ENCODE data around the gene UTF1. TPM values are rescaled to one million over a fixed set of nuclear protein-coding genes. Genes with fewer than 3 reads are reported as not detected.

UTF1 gene
- total RNA-seq, 6 experiments from 2014 or later = not detected

GRCh38 chr10:133204226-133205015, 25.6 kb upstream of the UTF1 start:
- H3K36me3 Mint-ChIP-seq (ENCODE audit: low read depth) = no peaks in the 10 kb centered on the region
- no peaks in the 10 kb centered on the region for H3K4me1 Mint-ChIP-seq (ENCODE audit: low read depth)
- no peak overlapping the region for H3K4me3 Mint-ChIP-seq
- DNase-seq = no peak
- no peak overlapping the region for H3K27ac Mint-ChIP-seq
- TF ChIP-seq CTCF (IDR thresholded peaks at IDR 0.05) = no peak
- no peaks in the 10 kb centered on the region; the same call in 1 of the 2 replicates for H3K27me3 Mint-ChIP-seq (ENCODE audit: insufficient read depth)
- H3K9me3 Mint-ChIP-seq = peaks cover 20% of the 10 kb centered on the region

- H3K27ac Mint-ChIP-seq = no peak overlapping the region
- H3K36me3 Mint-ChIP-seq (ENCODE audit: low read depth) = no peaks in the 10 kb centered on the region
- DNase-seq = no peak
- H3K27me3 Mint-ChIP-seq (ENCODE audit: insufficient read depth) = no peaks in the 10 kb centered on the region; the same call in 1 of the 2 replicates
- peaks cover 19% of the 10 kb centered on the region for H3K9me3 Mint-ChIP-seq
- H3K4me1 Mint-ChIP-seq (ENCODE audit: low read depth) = no peaks in the 10 kb centered on the region
- TF ChIP-seq CTCF (IDR thresholded peaks at IDR 0.05) = no peak
- H3K4me3 Mint-ChIP-seq = no peak overlapping the region
Measured at GRCh38 chr10:133205146-133205545, 24.9 kb upstream of the UTF1 start.

GRCh38 chr10:133206356-133207040, 23.5 kb upstream of the UTF1 start:
- Mint-ChIP-seq H3K36me3 (ENCODE audit: low read depth) (no peaks in the 10 kb centered on the region), H3K4me3 (no peak overlapping the region), H3K27ac (no peak overlapping the region), H3K4me1 (ENCODE audit: low read depth) (no peaks in the 10 kb centered on the region), H3K9me3 (peaks cover 15% of the 10 kb centered on the region; the same call in 1 of the 2 replicates), H3K27me3 (ENCODE audit: insufficient read depth) (no peaks in the 10 kb centered on the region; the same call in 1 of the 2 replicates)
- no peak for DNase-seq
- TF ChIP-seq CTCF (IDR thresholded peaks at IDR 0.05) = no peak

GRCh38 chr10:133207041-133207600, 22.9 kb upstream of the UTF1 start:
- Mint-ChIP-seq H3K27me3 (ENCODE audit: insufficient read depth) (no peaks in the 10 kb centered on the region; the same call in 1 of the 2 replicates), H3K4me1 (ENCODE audit: low read depth) (no peaks in the 10 kb centered on the region), H3K9me3 (peaks cover 17% of the 10 kb centered on the region; the same call in 1 of the 2 replicates), H3K27ac (no peak overlapping the region), H3K4me3 (no peak overlapping the region), H3K36me3 (ENCODE audit: low read depth) (no peaks in the 10 kb centered on the region)
- TF ChIP-seq CTCF (IDR thresholded peaks at IDR 0.05) = no peak
- no peak for DNase-seq

GRCh38 chr10:133207627-133208026, 22.4 kb upstream of the UTF1 start:
- TF ChIP-seq CTCF (IDR thresholded peaks at IDR 0.05) = no peak
- DNase-seq = no peak
- peaks cover under 1% of the 10 kb centered on the region for H3K27me3 Mint-ChIP-seq (ENCODE audit: insufficient read depth)
- H3K36me3 Mint-ChIP-seq (ENCODE audit: low read depth) = no peaks in the 10 kb centered on the region
- H3K4me1 Mint-ChIP-seq (ENCODE audit: low read depth) = no peaks in the 10 kb centered on the region
- peaks cover 20% of the 10 kb centered on the region; the same call in 1 of the 2 replicates for H3K9me3 Mint-ChIP-seq
- no peak overlapping the region for H3K27ac Mint-ChIP-seq
- no peak overlapping the region for H3K4me3 Mint-ChIP-seq

All from HFFc6 (cell line).